Ishikawa (cell line): ENCODE data around the gene SPDL1.

ENCODE experiments used
- CEBPB ChIP-seq: IDR thresholded peaks from 2 replicates; pipeline ENCODE4 v1.6.1; 2012
- CREB1 ChIP-seq: IDR thresholded peaks from 2 replicates; pipeline ENCODE4 v1.6.1; 2012; ENCODE audit warnings: low read depth
- EGR1 ChIP-seq: IDR thresholded peaks from 2 replicates; pipeline ENCODE4 v1.6.1; 2012
- EP300 ChIP-seq: IDR thresholded peaks from 2 replicates; pipeline ENCODE4 v1.6.1; 2012; ENCODE audit warnings: borderline replicate concordance
- FOXM1 ChIP-seq: IDR thresholded peaks from 2 replicates; pipeline ENCODE4 v1.6.1; 2012; ENCODE audit warnings: low read depth, borderline replicate concordance
- NFIC ChIP-seq: IDR thresholded peaks from 2 replicates; pipeline ENCODE4 v1.6.1; 2012
- RAD21 ChIP-seq: IDR thresholded peaks from 2 replicates; pipeline ENCODE4 v1.6.1; 2012; ENCODE audit warnings: low read depth
- TAF1 ChIP-seq: IDR thresholded peaks from 2 replicates; pipeline ENCODE4 v1.6.1; 2012; ENCODE audit warnings: low read depth, mild to moderate bottlenecking
- TCF12 ChIP-seq: IDR thresholded peaks from 2 replicates; pipeline ENCODE4 v1.6.1; 2012; ENCODE audit warnings: low read depth
- TEAD4 ChIP-seq: IDR thresholded peaks from 2 replicates; pipeline ENCODE4 v1.6.1; 2012
- YY1 ChIP-seq: IDR thresholded peaks from 2 replicates; pipeline ENCODE4 v1.6.1; 2012; ENCODE audit warnings: low read depth
- ZBTB7A ChIP-seq: IDR thresholded peaks from 2 replicates; pipeline ENCODE4 v1.6.1; 2012; ENCODE audit warnings: low read depth
- TF ChIP-seq, protein P1 (sequence below): IDR thresholded peaks from 2 replicates; pipeline ENCODE4 v1.6.1; 2012
- TF ChIP-seq, protein P2 (sequence below): IDR thresholded peaks from 2 replicates; pipeline ENCODE4 v1.6.1; 2012; ENCODE audit warnings: low read depth, mild to moderate bottlenecking
- TF ChIP-seq, protein P3 (sequence below): IDR thresholded peaks from 2 replicates; pipeline ENCODE4 v1.6.1; 2012

Gene SPDL1, protein sequence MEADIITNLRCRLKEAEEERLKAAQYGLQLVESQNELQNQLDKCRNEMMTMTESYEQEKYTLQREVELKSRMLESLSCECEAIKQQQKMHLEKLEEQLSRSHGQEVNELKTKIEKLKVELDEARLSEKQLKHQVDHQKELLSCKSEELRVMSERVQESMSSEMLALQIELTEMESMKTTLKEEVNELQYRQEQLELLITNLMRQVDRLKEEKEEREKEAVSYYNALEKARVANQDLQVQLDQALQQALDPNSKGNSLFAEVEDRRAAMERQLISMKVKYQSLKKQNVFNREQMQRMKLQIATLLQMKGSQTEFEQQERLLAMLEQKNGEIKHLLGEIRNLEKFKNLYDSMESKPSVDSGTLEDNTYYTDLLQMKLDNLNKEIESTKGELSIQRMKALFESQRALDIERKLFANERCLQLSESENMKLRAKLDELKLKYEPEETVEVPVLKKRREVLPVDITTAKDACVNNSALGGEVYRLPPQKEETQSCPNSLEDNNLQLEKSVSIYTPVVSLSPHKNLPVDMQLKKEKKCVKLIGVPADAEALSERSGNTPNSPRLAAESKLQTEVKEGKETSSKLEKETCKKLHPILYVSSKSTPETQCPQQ

DNA sequence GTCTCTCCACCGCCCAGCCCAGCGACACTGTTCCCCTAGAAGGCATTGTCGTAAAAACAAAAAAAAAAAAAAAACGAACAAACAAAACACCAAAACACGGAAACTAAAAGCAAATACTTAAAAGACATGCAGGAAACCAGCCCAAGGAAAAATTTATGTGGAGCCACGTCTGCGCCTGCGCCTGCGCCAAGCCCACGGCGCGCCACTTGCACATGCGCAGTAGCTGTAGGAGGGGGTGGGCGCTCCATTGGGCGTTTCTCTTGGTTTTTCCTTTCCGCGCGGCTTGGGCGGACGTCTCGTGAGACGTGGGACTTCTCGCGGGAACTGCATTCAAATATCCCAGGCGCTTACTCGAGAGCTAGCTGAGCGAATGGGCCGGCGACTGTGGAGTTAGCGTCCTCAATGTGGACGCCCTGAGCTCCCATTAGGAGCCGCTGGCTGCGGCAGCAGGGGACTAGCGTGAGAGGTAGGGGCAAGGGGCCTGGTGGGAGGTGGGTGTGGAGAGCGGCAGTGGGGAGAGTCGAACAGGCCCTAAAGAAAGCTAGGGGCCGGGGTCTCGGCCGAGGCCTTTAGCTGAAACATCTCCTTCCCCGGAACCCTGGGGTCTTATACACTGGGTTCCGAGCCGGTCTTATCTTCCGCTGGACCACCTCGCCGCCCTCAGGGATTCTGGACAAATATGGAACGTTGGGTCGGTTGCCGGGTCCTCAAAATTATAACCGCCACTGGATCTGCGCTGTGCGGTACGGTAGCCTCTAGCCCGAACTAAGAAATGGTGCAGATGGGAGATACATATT, at the start of gene SPDL1:
SPDL1 (plus strand) TSS at position 350 of the 797 bp plus-strand sequence. CDS start 4,644 bp downstream, outside the sequence.
- TF ChIP-seq YY1 (peak; percentile 62), RAD21 (no peak), TCF12 (no peak), TEAD4 (no peak), TAF1 (peak; percentile 67; the same call in 1 of the 2 replicates), ZBTB7A (peak; percentile 60; the same call in 1 of the 2 replicates), CEBPB (no peak), FOXM1 (no peak; the same call in 1 of the 2 replicates), EGR1 (peak; percentile 19; the same call in 1 of the 2 replicates)
- TF ChIP-seq, protein P1, sequence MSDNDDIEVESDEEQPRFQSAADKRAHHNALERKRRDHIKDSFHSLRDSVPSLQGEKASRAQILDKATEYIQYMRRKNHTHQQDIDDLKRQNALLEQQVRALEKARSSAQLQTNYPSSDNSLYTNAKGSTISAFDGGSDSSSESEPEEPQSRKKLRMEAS, result peak; percentile 65

DNA sequence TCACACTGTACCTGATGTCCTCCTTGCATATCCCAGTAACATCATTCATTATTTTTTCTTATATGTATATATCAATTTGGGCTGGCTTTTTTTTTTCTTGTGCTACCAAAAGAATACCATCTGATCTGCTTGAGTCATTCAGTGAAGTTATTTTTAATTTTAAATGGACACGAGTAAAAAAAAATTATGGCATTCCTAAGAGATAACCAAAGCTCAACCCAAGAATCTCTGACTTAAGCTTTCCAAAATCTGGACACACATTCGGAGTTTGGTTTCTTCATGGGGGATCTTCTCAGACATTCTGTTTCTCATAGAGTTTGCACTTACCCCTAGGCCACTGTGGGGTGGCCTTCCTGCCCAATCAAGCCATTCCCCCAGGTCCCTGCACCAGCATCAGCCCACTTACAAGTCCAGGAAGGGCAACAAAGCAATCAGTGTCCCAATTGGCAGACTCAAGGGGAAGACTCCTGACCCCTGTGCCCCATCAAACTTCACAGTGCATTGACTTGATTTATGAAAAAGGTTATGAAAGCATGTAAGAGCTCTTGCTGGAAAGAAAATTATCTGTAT, 49.2 kb upstream of the SPDL1 start:
- TF ChIP-seq CEBPB (no peak), EP300 (no peak), NFIC (no peak), FOXM1 (no peak), TCF12 (no peak), TAF1 (no peak), CREB1 (no peak), EGR1 (no peak), TEAD4 (no peak)
- TF ChIP-seq, protein P1, result no peak
- TF ChIP-seq, protein P2, sequence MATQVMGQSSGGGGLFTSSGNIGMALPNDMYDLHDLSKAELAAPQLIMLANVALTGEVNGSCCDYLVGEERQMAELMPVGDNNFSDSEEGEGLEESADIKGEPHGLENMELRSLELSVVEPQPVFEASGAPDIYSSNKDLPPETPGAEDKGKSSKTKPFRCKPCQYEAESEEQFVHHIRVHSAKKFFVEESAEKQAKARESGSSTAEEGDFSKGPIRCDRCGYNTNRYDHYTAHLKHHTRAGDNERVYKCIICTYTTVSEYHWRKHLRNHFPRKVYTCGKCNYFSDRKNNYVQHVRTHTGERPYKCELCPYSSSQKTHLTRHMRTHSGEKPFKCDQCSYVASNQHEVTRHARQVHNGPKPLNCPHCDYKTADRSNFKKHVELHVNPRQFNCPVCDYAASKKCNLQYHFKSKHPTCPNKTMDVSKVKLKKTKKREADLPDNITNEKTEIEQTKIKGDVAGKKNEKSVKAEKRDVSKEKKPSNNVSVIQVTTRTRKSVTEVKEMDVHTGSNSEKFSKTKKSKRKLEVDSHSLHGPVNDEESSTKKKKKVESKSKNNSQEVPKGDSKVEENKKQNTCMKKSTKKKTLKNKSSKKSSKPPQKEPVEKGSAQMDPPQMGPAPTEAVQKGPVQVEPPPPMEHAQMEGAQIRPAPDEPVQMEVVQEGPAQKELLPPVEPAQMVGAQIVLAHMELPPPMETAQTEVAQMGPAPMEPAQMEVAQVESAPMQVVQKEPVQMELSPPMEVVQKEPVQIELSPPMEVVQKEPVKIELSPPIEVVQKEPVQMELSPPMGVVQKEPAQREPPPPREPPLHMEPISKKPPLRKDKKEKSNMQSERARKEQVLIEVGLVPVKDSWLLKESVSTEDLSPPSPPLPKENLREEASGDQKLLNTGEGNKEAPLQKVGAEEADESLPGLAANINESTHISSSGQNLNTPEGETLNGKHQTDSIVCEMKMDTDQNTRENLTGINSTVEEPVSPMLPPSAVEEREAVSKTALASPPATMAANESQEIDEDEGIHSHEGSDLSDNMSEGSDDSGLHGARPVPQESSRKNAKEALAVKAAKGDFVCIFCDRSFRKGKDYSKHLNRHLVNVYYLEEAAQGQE, result no peak
- TF ChIP-seq, protein P3, sequence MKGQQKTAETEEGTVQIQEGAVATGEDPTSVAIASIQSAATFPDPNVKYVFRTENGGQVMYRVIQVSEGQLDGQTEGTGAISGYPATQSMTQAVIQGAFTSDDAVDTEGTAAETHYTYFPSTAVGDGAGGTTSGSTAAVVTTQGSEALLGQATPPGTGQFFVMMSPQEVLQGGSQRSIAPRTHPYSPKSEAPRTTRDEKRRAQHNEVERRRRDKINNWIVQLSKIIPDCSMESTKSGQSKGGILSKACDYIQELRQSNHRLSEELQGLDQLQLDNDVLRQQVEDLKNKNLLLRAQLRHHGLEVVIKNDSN, result no peak

DNA sequence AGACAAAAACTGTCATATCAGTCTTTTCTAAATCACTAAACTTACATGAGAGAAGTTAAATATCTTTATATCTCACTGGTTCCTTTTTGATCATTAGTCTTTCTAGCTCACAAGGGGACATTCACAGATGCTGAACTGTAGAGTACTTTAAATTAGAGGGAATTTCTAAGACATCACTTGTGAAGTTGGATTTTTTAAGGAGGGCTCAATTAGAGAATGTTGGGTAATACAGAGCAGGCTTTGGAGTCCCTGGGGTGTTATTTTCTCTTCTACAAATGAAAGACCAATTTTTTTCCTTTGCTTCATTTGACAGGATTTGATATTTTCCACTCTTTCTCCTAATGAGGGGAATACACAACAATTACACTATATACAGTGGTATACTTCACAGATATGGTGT, 48.6 kb upstream of the SPDL1 start:
- TF ChIP-seq, protein P3, result no peak
- TF ChIP-seq EGR1 (no peak), TEAD4 (no peak), RAD21 (no peak)

DNA sequence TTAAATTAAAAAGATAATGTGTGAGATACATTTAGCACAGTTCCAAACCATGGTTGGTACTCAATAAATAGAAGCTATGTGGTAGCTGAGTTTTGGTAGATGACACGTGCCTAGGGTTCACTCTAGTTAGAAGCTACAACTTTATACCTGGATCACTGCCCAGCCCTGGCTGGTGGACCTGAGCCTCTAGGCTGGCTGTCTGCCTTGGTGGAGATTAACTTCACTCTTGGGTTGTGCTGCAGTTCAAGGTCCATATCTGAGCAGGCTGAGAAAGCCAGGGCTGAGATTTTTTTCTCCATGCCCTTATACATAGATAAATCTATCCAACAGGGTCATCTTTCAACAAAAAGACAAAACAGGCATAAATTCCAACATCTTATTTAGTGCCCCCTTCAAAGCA, 44.6 kb upstream of the SPDL1 start:
- TF ChIP-seq YY1, result no peak
- TF ChIP-seq, protein P2, result no peak
- no peak for TF ChIP-seq CREB1
- TF ChIP-seq, protein P3, result no peak
- no peak for TF ChIP-seq TEAD4
- TF ChIP-seq FOXM1, result no peak
- TF ChIP-seq, protein P1, result no peak
- no peak for TF ChIP-seq ZBTB7A
- TF ChIP-seq TAF1, result no peak
- no peak for TF ChIP-seq CEBPB
